Measurements from ENCODE around the gene PNPLA2.

DNA sequence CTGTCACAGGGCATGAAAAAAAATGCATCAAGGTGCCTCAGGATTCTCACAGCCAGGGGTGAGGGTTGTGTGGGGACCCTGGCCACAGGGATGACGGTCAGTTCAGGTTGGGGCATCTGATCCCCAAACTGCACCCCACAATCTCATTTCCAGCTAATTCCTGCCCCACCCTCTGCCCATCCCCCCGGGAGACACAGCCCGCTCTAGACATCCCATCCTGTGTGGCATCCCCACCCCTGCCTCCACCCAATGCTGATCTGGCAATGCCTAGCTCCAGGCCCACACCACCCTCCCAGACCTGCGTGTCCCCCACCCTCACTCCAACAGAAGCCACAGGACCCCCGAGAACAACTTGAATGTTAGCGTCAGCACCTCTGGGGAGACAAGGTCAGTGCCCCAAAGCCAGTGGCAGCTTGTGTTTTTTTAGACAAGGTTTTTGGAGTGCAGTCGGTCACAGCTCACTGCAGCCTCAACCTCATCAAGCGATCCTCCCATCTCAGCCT lies 49.2 kb downstream of the PNPLA2 start:
- TF ChIP-seq ZNF565 (CRISPR knock-in tag; conservative IDR thresholded peaks at IDR 0.05; ENCODE audit: low read depth): no peak
- TF ChIP-seq ZNF8 (CRISPR knock-in tag; IDR thresholded peaks at IDR 0.05): no peak
- TF ChIP-seq ZNF70 (CRISPR knock-in tag; IDR thresholded peaks at IDR 0.05): no peak
- TF ChIP-seq ESRRG (CRISPR knock-in tag; IDR thresholded peaks at IDR 0.05): no peak
- no peak for TF ChIP-seq GLIS3 (CRISPR knock-in tag; IDR thresholded peaks at IDR 0.05)
